Spleen (tissue), 11 donors: ENCODE data around the gene GLI2. TPM values are rescaled to one million over a fixed set of nuclear protein-coding genes. Genes with fewer than 3 reads are reported as not detected.
A peak's percentile ranks its signal among the peaks of the same experiment; 100 is the strongest.

Experiments
- DNase-seq: peaks from one replicate; pipeline ENCODE4 v3.0.0-alpha.2; 2020
- H3K27ac ChIP-seq, 8 donors: fragments of 200-600 bp; sonication (generic) in 7 of 8; 1 replicate in 4 of 8; 2 replicates in 4 of 8; pipeline versions ENCODE4 v1.5.0 to v1.8.0; 2016 to 2021; ENCODE audit warnings: inconsistent platforms in 4 of 8, mild to moderate bottlenecking in 4 of 8, moderate library complexity in 1 of 8
- H3K27me3 ChIP-seq, 7 donors: fragments of 200-600 bp; sonication (generic) in 6 of 7; replicated peaks in 1 of 7; 1 replicate in 4 of 7; 2 replicates in 3 of 7; pipeline versions ENCODE4 v1.5.0 to v1.8.0; 2016 to 2021; ENCODE audit warnings: inconsistent platforms in 3 of 7, mild to moderate bottlenecking in 1 of 7
- H3K36me3 ChIP-seq, 6 donors: fragments of 200-600 bp; sonication (generic) in 5 of 6; 1 replicate in 4 of 6; 2 replicates in 2 of 6; pipeline versions ENCODE4 v1.5.0 to v1.8.0; 2016 to 2021; ENCODE audit warnings: inconsistent platforms in 2 of 6
- H3K4me1 ChIP-seq, 6 donors: fragments of 200-600 bp; sonication (generic) in 5 of 6; 1 replicate in 3 of 6; 2 replicates in 3 of 6; pipeline versions ENCODE4 v1.5.0 to v1.8.0; 2016 to 2021; ENCODE audit warnings: inconsistent platforms in 3 of 6
- H3K4me3 ChIP-seq, 8 donors: fragments of 200-600 bp; sonication (generic) in 7 of 8; 1 replicate in 4 of 8; 2 replicates in 4 of 8; pipeline versions ENCODE4 v1.5.0 to v1.8.0; 2016 to 2021; ENCODE audit warnings: inconsistent platforms in 4 of 8, mild to moderate bottlenecking in 4 of 8, moderate library complexity in 2 of 8
- H3K9me3 ChIP-seq, 8 donors: fragments of 200-600 bp; sonication (generic) in 7 of 8; 1 replicate in 4 of 8; 2 replicates in 4 of 8; pipeline versions ENCODE4 v1.5.0 to v1.8.0; 2016 to 2021; ENCODE audit warnings: inconsistent platforms in 4 of 8
- POLR2A ChIP-seq, 3 donors: fragments of 450-650 bp; IDR thresholded peaks; one replicate each; pipeline ENCODE4 v1.5.1; 2017; ENCODE audit warnings: antibody characterized with exemption in 3 of 3, mild to moderate bottlenecking in 1 of 3
- POLR2AphosphoS5 ChIP-seq, 3 donors: sonication (generic); formaldehyde crosslinking; IDR thresholded peaks; one replicate each; pipeline ENCODE4 v1.5.1; 2017; ENCODE audit warnings: antibody characterized with exemption in 3 of 3
- WGBS, 5 donors: extraction: QIAGEN DNeasy Blood & Tissue Kit in 3 of 5; methylation state at CpG; one replicate each; pipeline versions ENCODE4 v1.1.5 to v1.1.7; 2013 to 2018; 5-methylcytosine and 5-hydroxymethylcytosine counted together
- intact Hi-C: fragments of 100-400 bp; cut with DNase I; formaldehyde crosslinking; loops from one replicate; pipeline ENCODE4 v1.15.0; 2023; ENCODE audit warnings: low total_unique reads
- polyA plus RNA-seq, 3 donors: library from polyadenylated mRNA; stranded (reverse); fragments of 200-250 nt; gene quantifications; one replicate each; pipeline ENCODE4 v1.2.1, GENCODE V29; 2013
- total RNA-seq, 7 donors: library from RNA; depleted of rRNA in 3 of 7; stranded (reverse); fragments of >200 nt in 3 of 7; fragmentation: NEBNext Ultra II Directional in 4 of 7; extraction: Animal tissue kit (Norgen Biotek cat#: 25700) in 4 of 7; gene quantifications; one replicate each; pipeline versions ENCODE4 v1.1.0 to v1.2.1, GENCODE V29; 2016 to 2021
- TF ChIP-seq, protein P1 (sequence below), 11 experiments: fragments of 200-600 bp in 7 of 11; fragments of 450-650 bp in 4 of 11; sonication (generic) in 4 of 11; IDR thresholded peaks in 8 of 11; conservative IDR thresholded peaks in 3 of 11; 1 replicate in 7 of 11; 2 replicates in 4 of 11; pipeline versions ENCODE4 v1.4.0 to v1.8.0; 2016 to 2021; ENCODE audit warnings: antibody characterized with exemption in 11 of 11, inconsistent platforms in 4 of 11, mild to moderate bottlenecking in 1 of 11
- donor health status: healthy with polysubstance abuse.
- donor health status: DM: no; HTN: no; CAD: no; lungs with moderate emphysema.
- donor health status: DM: no; HTN: no; CAD: no.
- donor health status: Bipolar disorder and iron deficiency.
- donor health status: healthy.
- donor health status: DM: no; HTN: no; CAD: no.
- donor health status: DM: yes; HTN: yes; CAD: no.

The GLI2 gene
- total and polyA plus RNA-seq, 10 donors: 0.22 to 10.6 (median 1.4) TPM

DNA sequence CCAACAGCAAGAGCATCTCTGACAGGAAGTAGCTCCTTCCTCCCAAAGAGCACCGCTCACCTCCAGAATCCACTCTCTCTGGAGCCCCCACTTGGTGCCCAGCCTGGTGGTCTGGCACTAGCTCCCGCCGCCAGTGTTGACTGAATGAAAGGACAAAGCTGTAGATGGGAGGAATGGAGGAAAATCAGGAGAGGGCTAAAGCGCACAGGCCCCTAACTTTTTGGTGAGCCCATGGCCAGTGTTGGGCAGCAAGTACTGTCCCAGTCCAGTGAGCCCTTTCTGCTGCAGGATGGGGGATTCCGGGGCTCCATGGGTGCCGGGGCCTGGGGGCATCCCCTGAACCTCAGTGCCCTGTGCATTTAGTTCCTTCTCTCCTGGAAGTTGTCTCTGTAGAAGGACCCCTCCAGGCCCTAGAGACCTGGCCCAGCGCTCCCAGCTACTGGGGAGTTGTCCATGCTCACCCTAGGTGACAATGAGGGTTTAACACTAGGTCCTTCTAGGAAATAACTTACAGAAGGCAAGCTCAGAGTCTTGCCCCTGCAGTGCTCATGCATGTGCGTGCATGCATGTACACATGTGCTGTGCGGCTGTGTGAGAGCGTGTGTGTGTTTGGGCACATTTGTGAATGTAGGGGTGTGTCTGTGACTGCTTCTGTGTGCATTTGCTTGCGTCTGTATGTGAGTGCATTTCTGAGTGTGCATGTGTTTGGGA lies 33.6 kb downstream of the GLI2 start:
- WGBS, 5 donors: 89 to 96% (median 94%) methylated on average over 9 to 11 of the region's 11 CpGs
- DNase-seq: peak; percentile 63
- intact Hi-C loops: no loop called here
- H3K27me3 ChIP-seq: peaks cover 0 to 9% (median 0%) of the 10 kb centered on the region in 7 donors
- TF ChIP-seq POLR2AphosphoS5 (IDR thresholded peaks at IDR 0.05) (no peak), POLR2A (IDR thresholded peaks at IDR 0.05) (no peak)
- TF ChIP-seq, protein P1, sequence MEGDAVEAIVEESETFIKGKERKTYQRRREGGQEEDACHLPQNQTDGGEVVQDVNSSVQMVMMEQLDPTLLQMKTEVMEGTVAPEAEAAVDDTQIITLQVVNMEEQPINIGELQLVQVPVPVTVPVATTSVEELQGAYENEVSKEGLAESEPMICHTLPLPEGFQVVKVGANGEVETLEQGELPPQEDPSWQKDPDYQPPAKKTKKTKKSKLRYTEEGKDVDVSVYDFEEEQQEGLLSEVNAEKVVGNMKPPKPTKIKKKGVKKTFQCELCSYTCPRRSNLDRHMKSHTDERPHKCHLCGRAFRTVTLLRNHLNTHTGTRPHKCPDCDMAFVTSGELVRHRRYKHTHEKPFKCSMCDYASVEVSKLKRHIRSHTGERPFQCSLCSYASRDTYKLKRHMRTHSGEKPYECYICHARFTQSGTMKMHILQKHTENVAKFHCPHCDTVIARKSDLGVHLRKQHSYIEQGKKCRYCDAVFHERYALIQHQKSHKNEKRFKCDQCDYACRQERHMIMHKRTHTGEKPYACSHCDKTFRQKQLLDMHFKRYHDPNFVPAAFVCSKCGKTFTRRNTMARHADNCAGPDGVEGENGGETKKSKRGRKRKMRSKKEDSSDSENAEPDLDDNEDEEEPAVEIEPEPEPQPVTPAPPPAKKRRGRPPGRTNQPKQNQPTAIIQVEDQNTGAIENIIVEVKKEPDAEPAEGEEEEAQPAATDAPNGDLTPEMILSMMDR (IDR thresholded peaks at IDR 0.05 in 8 of 11, conservative IDR thresholded peaks at IDR 0.05 in 3 of 11): no peak
- H3K9me3 ChIP-seq: no peaks in the 10 kb centered on the region
- H3K36me3 ChIP-seq: no peaks in the 10 kb centered on the region
- no peak overlapping the region for H3K4me3 ChIP-seq
- H3K4me1 ChIP-seq: peaks cover 0 to 15% (median 6%) of the 10 kb centered on the region in 6 donors
- no peak overlapping the region for H3K27ac ChIP-seq

DNA sequence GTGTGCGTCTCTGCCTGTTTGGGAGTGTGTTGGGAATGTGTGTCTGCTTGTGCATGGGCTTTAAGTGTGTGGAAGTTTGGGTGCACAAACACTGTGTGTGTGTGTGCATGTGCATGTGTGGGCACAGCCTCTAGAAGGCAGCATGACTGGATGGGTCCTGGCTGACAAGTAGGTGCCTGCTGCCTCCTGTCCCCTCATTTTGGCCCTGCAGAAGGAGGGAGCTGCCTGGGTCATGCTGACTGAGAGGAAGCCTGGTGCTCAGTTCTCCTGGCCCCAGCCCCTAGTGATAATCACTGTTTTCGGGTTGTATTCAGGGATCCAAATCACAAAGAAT lies 34.1 kb downstream of the GLI2 start:
- Histone ChIP-seq H3K36me3 (no peaks in the 10 kb centered on the region), H3K27me3 (peaks cover 0 to 9% (median 0%) of the 10 kb centered on the region in 7 donors), H3K4me1 (peaks cover 0 to 14% (median 4%) of the 10 kb centered on the region in 6 donors), H3K27ac (no peak overlapping the region), H3K4me3 (no peak overlapping the region), H3K9me3 (no peaks in the 10 kb centered on the region)
- WGBS, 5 donors: 83 to 100% (median 92%) methylated on average over 2 of the region's 2 CpGs
- intact Hi-C loops: no loop called here
- TF ChIP-seq POLR2AphosphoS5 (IDR thresholded peaks at IDR 0.05) (no peak), POLR2A (IDR thresholded peaks at IDR 0.05) (no peak)
- TF ChIP-seq, protein P1 (IDR thresholded peaks at IDR 0.05 in 8 of 11, conservative IDR thresholded peaks at IDR 0.05 in 3 of 11): no peak
- DNase-seq: peak; percentile 37

DNA sequence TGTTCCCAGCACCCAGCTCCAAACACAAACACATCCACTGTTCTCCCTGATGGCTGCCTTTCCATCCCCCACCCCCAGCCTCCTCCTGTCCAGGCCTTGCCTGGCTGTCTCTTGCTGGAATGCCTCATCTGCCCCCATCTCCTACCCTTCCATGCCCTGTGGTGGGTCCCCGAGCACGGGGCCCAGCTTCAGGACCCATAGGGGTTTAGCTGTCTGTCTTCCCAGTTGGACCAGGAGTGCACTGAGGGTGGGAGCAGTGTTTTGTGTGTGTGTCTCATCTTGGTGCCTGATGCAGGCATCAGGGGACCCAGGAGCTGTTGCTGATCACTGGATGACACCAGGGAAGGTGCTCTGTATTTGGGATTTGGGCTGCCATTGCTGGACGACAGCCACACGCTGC lies 34.5 kb downstream of the GLI2 start:
- Histone ChIP-seq H3K27ac (no peak overlapping the region), H3K4me1 (peaks cover 0 to 13% (median 3%) of the 10 kb centered on the region in 6 donors), H3K4me3 (no peak overlapping the region), H3K27me3 (peaks cover 0 to 6% (median 0%) of the 10 kb centered on the region in 7 donors), H3K9me3 (no peaks in the 10 kb centered on the region), H3K36me3 (no peaks in the 10 kb centered on the region)
- TF ChIP-seq, protein P1 (IDR thresholded peaks at IDR 0.05 in 8 of 11, conservative IDR thresholded peaks at IDR 0.05 in 3 of 11): no peak
- TF ChIP-seq POLR2AphosphoS5 (IDR thresholded peaks at IDR 0.05) (no peak), POLR2A (IDR thresholded peaks at IDR 0.05) (no peak)
- intact Hi-C loops: no loop called here
- WGBS, 5 donors: 88 to 96% (median 91%) methylated on average over 2 to 4 of the region's 4 CpGs
- DNase-seq: no peak

DNA sequence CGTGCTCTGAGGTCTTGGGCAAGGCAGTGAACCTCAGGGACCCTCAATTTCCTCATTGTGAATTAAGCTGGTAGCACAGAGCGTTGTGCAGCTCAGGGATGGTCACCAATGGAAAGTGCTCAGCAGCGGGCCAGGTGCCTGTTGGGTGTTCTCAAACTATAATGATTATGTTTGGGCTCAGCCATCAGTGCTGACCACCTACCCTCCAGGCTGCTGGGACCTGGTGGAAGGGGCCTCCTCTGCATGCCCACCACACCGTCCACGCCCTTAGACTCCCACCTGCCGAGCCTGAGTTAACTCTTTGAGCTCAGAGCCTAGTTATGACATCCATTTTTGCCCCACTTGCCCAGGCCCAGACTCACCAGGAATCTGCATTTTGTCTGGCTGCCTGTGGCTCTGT lies 35.0 kb downstream of the GLI2 start:
- intact Hi-C loops: no loop called here
- Histone ChIP-seq H3K36me3 (no peaks in the 10 kb centered on the region), H3K27me3 (peaks cover 0 to under 1% (median 0%) of the 10 kb centered on the region in 7 donors), H3K27ac (peak overlapping the region in 5 of 8 donors; percentile 23 to 72 (median 59)), H3K9me3 (no peaks in the 10 kb centered on the region), H3K4me1 (peaks cover 0 to 13% (median under 1%) of the 10 kb centered on the region in 6 donors), H3K4me3 (no peak overlapping the region)
- peak; percentile 48 for DNase-seq
- TF ChIP-seq, protein P1 (IDR thresholded peaks at IDR 0.05 in 8 of 11, conservative IDR thresholded peaks at IDR 0.05 in 3 of 11): no peak
- TF ChIP-seq POLR2AphosphoS5 (IDR thresholded peaks at IDR 0.05) (no peak), POLR2A (IDR thresholded peaks at IDR 0.05) (no peak)
- 80 to 90% (median 84%) methylated on average over 6 of the region's 6 CpGs for WGBS, 5 donors
